GM15510 (cell line): Measurements from ENCODE around the gene POU2F1.

Experiments used
- POLR2A ChIP-seq: IDR thresholded peaks from 3 replicates; pipeline ENCODE4 v1.6.1; 2011; ENCODE audit warnings: borderline replicate concordance; ENCODE audit not compliant: insufficient read length; ENCODE audit errors: extremely low read depth

The POU2F1 gene

DNA sequence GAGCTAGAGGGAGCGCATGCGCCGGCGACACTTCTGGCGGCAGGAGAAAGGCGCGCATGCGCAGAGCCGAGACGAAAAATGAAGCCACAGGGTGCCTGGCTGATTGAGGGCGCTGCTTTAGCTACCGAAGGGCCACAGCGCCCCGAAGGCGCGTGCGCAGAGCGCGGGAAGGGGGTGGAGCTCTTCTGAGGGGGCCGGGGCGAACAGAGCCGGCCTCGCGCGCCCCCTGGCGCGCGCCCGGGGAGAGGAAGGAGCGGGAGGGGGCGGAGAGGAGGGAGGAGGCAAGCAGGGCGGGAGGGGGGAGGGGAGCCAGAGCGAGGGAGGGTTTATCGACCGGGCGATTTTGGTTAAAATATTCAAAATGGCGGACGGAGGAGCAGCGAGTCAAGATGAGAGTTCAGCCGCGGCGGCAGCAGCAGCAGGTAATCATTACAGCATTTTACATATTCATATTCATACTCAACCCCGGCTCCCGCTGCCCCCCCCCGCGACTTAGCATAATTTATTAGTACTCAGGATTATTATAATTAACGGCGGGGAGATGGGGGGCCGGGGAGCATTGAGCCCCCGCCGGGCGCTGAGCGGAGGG lies at the start of gene POU2F1:
TSS of gene POU2F1 (plus strand) at position 350 of the 589 bp plus-strand sequence. CDS start at position 362, 12 bp downstream.
- peak; percentile 55 for TF ChIP-seq POLR2A

DNA sequence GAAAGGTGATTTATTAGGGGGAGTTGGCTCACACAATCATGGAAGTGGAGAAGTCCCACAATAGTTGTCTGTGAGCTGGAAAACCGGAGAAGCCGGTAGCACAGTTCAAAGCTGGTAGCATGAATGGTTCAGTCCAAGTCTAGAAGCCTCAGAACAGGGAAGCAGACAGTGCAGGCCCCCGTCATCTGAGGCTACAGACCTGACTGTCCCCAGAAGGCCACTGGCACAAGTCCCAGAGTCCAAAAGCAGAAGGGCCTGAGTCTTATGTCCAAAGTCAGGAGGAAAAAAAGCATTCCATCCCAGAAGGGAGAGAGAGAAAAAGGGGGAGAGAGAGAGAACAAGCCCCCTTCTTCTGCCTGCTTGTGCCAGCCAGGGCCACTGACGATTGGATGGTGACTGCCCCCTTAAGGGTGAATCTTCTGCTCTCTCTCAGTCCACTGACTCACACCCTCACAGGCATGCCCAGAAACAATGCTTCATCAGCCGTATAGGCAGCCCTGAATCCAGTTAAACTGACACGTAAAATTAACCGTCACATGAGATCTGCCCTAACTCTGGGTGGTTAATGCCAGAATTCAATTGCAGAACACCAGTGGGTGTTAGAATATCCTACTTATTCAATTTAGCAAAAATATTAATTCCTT lies 49.3 kb upstream of the POU2F1 start:
- TF ChIP-seq POLR2A = no peak

DNA sequence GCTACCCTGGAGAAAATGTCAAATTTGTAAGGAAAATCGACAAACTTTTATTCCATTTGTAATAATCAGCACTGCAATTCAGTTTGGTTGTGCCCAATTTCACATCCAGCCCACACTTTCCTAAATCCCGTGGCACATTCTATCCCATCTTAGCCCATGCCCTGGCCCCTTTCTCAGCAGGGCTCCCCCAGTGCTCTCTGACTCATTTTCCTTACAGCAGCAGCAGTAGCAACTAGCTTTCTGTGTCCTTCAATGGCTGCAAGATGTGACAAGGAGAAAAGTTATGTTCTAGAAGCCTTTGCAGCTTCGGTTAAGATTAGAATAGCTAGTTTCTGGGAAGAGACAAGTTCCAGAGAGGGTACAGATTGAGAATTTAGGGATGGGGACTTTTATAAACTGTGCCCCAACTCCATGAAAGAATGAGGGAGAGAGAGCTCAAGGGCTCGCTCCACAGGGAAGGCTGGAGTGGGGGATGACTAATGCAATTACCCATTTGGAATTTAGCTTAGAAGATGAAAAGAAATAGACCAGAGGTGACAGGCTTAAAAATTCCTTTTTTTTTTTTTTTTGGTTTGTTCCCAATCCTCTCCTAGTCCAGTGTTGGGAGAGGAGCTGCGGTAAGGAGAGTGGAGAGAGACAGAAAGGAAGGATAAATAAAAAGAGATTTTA lies 47.0 kb upstream of the POU2F1 start:
- no peak for TF ChIP-seq POLR2A

- no peak for TF ChIP-seq POLR2A
Observed at GRCh38 chr1:167175901-167176300, 44.8 kb upstream of the POU2F1 start.

DNA sequence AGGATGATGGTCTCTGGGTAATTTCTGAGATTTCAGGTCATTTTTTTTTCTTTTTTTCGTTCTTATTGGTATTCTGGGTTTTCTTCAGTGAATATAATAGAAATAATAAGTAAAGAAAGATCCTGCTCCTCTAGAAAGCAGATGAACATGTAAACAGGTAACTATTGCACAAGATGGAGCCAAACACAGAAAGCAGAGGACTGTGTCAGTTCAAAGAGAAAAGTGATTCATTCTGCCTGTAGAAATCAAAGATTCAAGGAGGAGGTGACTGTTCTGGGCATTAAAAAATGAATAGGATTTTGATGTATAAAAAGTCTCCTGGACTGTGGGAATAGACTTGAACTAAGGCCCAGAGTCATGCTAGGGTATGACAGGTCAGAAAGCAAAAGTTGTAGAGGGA lies 41.9 kb upstream of the POU2F1 start:
- TF ChIP-seq POLR2A = no peak

- TF ChIP-seq POLR2A = no peak
Observed at GRCh38 chr1:167182571-167183320, 37.9 kb upstream of the POU2F1 start.

DNA sequence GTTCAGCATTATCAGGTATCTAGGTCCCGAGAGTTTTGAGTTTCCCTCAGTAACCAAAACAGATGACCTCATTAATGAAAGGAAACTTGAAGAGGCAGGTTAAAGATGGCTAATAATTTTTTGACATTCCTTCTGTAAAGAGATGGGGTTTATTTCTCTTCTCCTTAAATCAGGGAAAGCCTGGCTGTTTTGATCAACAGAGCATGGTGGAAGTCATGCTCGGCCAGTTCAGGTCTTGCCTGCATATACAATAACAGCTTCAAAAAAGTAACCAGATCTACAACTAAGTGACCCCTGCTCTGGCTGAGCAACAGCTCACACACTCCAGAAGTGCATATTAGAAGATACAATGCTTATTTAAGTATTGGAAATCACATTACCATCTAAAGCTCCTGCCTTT lies 36.6 kb upstream of the POU2F1 start:
- TF ChIP-seq POLR2A = no peak

- TF ChIP-seq POLR2A = no peak
Observed at GRCh38 chr1:167185062-167185461, 35.6 kb upstream of the POU2F1 start.

- TF ChIP-seq POLR2A = no peak
Observed at GRCh38 chr1:167185974-167186657, 34.6 kb upstream of the POU2F1 start.

- no peak for TF ChIP-seq POLR2A
Observed at GRCh38 chr1:167186771-167187170, 33.9 kb upstream of the POU2F1 start.

- no peak for TF ChIP-seq POLR2A
Observed at GRCh38 chr1:167190747-167191237, 29.9 kb upstream of the POU2F1 start.

- no peak for TF ChIP-seq POLR2A
Observed at GRCh38 chr1:167191958-167192357, 28.7 kb upstream of the POU2F1 start.

DNA sequence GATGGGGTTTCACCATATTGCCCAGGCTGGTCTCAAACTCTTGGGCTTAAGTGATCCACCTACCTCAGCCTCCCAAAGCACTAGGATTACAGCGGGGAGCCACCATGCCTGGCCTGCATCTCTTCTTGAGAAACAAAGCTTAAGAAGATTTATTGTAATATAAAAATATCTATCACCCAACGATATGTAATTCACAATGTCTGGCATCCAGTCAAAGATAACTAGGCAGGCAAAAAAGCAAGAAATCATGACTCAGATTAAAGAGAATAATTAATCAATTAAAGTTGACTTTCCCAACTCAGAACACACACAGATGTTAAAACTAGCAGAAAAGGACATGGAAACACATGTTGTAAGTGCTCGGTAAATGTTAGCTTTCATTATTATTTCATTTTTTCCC lies 26.5 kb upstream of the POU2F1 start:
- TF ChIP-seq POLR2A = no peak

DNA sequence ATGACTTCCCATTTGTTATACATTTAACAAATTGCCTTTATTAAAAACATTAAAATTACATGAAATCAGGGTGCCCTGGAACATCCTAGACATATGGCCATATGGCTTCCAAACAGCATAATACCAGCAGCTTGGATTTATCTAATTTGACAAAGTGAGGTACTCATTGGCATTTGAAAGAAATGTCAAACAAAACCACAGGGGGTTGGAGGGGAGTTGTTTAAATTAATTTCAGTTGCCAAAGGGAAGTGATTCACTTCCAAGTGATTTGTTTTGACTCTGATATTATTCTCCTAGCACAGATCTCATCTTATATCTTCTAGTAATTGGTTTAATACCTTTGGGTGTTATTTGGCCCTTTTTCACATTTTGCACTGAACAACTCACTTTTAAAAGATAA lies 24.5 kb upstream of the POU2F1 start:
- TF ChIP-seq POLR2A = no peak
